Heart left ventricle (tissue), 16 donors: ENCODE measurements around the gene TOMM5. TPM values are rescaled to one million over a fixed set of nuclear protein-coding genes. Genes with fewer than 3 reads are reported as not detected.

Experiments
- ATAC-seq, 4 donors: fragments of 200-7000 bp; cut with Tn5 transposase; one replicate each; pipeline ENCODE4 v1.9.1; 2020 to 2022; ENCODE audit warnings: moderate library complexity in 4 of 4, mild to moderate bottlenecking in 3 of 4, moderate number of reproducible peaks in 1 of 4
- DNase-seq, 5 donors: peaks; one replicate each; pipeline ENCODE4 v3.0.0-alpha.2; 2020
- H3K27ac ChIP-seq, 12 donors: fragments of 200-600 bp; sonication (generic) in 4 of 12; one replicate each; pipeline versions ENCODE4 v1.5.0 to v1.8.0; 2016 to 2022; ENCODE audit warnings: mild to moderate bottlenecking in 2 of 12
- H3K27me3 ChIP-seq, 9 donors: fragments of 200-600 bp; sonication (generic) in 2 of 9; one replicate each; pipeline versions ENCODE4 v1.5.1 to v1.8.0; 2016 to 2022; ENCODE audit warnings: mild to moderate bottlenecking in 3 of 9
- H3K36me3 ChIP-seq, 9 donors: fragments of 200-600 bp; sonication (generic) in 2 of 9; one replicate each; pipeline versions ENCODE4 v1.5.0 to v1.8.0; 2018 to 2022; ENCODE audit warnings: mild to moderate bottlenecking in 2 of 9
- H3K4me1 ChIP-seq, 12 donors: fragments of 200-600 bp; sonication (generic) in 4 of 12; one replicate each; pipeline versions ENCODE4 v1.5.0 to v1.8.0; 2016 to 2022; ENCODE audit warnings: mild to moderate bottlenecking in 3 of 12
- H3K4me3 ChIP-seq, 12 donors: fragments of 200-600 bp; sonication (generic) in 4 of 12; one replicate each; pipeline versions ENCODE4 v1.5.0 to v1.8.0; 2017 to 2022; ENCODE audit warnings: mild to moderate bottlenecking in 9 of 12, moderate library complexity in 4 of 12
- H3K9me3 ChIP-seq, 12 donors: fragments of 200-600 bp; sonication (generic) in 4 of 12; one replicate each; pipeline versions ENCODE4 v1.5.0 to v1.8.0; 2016 to 2022; ENCODE audit warnings: mild to moderate bottlenecking in 1 of 12
- CTCF ChIP-seq, 12 donors: fragments of 200-600 bp; sonication (generic) in 4 of 12; IDR thresholded peaks; one replicate each; pipeline versions ENCODE4 v1.5.0 to v1.8.0; 2018 to 2022; ENCODE audit warnings: antibody characterized with exemption in 12 of 12, mild to moderate bottlenecking in 5 of 12
- POLR2A ChIP-seq, 2 donors: fragments of 450-650 bp; IDR thresholded peaks; one replicate each; pipeline ENCODE4 v1.6.1; 2017; ENCODE audit warnings: antibody characterized with exemption in 2 of 2, mild to moderate bottlenecking in 2 of 2, moderate library complexity in 2 of 2
- WGBS, 4 donors: extraction: QIAGEN DNeasy Blood & Tissue Kit in 2 of 4; methylation state at CpG; one replicate each; pipeline versions ENCODE4 v1.1.5 to v1.1.7; 2013 to 2018; 5-methylcytosine and 5-hydroxymethylcytosine counted together
- intact Hi-C, 10 donors: fragments of 100-400 bp; cut with DNase I; formaldehyde crosslinking; loops; one replicate each; pipeline versions ENCODE4 v1.11.1 to v1.14.2; 2022
- polyA plus RNA-seq, 2 donors: library from polyadenylated mRNA; stranded (reverse); fragments of 200-250 nt; gene quantifications; one replicate each; pipeline ENCODE4 v1.2.3, GENCODE V29; 2013
- total RNA-seq, 9 donors: library from RNA; depleted of rRNA in 2 of 9; stranded (reverse); fragments of >200 nt in 2 of 9; fragmentation: NEBNext Ultra II Directional in 3 of 9; extraction: Animal tissue kit (Norgen Biotek cat#: 25700) in 3 of 9; gene quantifications; one replicate each; pipeline versions ENCODE4 v1.1.0 to v1.2.4, GENCODE V29; 2016 to 2023
- donor health status: ischemic (EF 13 %, LVEDD 7.1; RV severe dilation, severe dysfunction).
- donor health status: healthy with polysubstance abuse.
- donor health status: DM: no; HTN: yes; CAD: no.
- donor health status: DM: no; HTN: no; CAD: no.
- donor health status: ischemic (EF 25% LVEDD 6.9; RV normal size, moderate dysfunction).
- donor health status: ischemic (EF 25% LVEDD 5.7; RV mildly dilated, moderate dysfunction).
- donor health status: healthy.
- donor health status: DM: yes; HTN: yes; CAD: no.
- donor health status: ischemic (EF 35%, LVEDD 5.7; RV mildly dilated, moderate dysfunction).
- donor health status: nonischemic (EF 11% LVEDD 7.7; RV severe dilation, severe dysfunction).
- donor health status: DM: yes; HTN: yes; CAD: no.
- donor health status: PGD.
- donor health status: ischemic (EF 29% LVEDD 5.4; RV normal size, mild dysfunction).
- donor health status: nonischemic (EF 23%, LVEDD 6.1; RV moderate dilation, normal function).

TOMM5 gene
- total and polyA plus RNA-seq, 11 donors = 39.7 to 139 (median 50.4) TPM

DNA sequence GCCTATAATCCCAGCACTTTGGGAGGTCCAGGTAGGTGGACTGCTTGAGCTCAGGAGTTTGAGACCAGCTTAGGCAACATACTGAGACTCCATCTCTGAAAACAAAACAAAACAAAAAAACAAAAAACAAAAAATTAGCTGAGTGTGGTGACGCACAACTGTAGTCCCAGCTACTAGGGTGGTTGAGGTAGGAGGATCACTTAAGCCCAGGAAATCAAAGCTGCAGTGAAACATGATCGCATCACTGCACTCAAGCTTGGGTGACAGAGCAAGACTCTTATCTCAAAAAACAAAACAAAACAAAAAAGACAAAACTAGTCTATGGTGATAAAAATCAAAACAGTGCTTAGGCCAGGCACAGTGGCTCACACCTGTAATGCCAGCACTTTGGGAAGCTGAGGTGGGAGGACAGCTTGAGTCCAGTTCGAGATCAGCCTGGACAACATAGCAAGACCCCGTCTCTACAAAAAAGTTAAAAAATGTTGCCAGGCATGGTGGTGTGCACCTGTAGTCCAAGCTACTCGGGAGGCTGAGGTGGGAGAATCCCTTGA is 45.0 kb downstream of the TOMM5 start:
- Histone ChIP-seq H3K27ac (no peak overlapping the region), H3K4me3 (no peak overlapping the region), H3K27me3 (no peaks in the 10 kb centered on the region), H3K36me3 (no peaks in the 10 kb centered on the region), H3K9me3 (no peaks in the 10 kb centered on the region), H3K4me1 (no peaks in the 10 kb centered on the region)
- WGBS, 4 donors = 95 to 98% (median 95%) methylated on average over 5 of the region's 5 CpGs
- DNase-seq (no peak), ATAC-seq (no peak)
- intact Hi-C loops = no loop called here
- TF ChIP-seq CTCF (IDR thresholded peaks at IDR 0.05) (no peak), POLR2A (IDR thresholded peaks at IDR 0.05) (no peak)

- 79 to 100% (median 96%) methylated on average over 1 of the region's 1 CpG for WGBS, 4 donors
- ATAC-seq = no peak
- intact Hi-C loops = no loop called here
Observed at GRCh38 chr9:37543468-37543867, 48.9 kb downstream of the TOMM5 start.

GRCh38 chr9:37542895-37543294 is 49.5 kb downstream of the TOMM5 start:
- Histone ChIP-seq H3K9me3 (no peaks in the 10 kb centered on the region), H3K27me3 (no peaks in the 10 kb centered on the region), H3K36me3 (peaks cover 0 to 32% (median 10%) of the 10 kb centered on the region in 9 donors), H3K4me1 (peaks cover 0 to 9% (median 0%) of the 10 kb centered on the region in 12 donors), H3K4me3 (no peak overlapping the region), H3K27ac (no peak overlapping the region)
- TF ChIP-seq CTCF (IDR thresholded peaks at IDR 0.05) (no peak), POLR2A (IDR thresholded peaks at IDR 0.05) (no peak)
- WGBS, 4 donors = 74 to 79% (median 78%) methylated on average over 1 of the region's 1 CpG
- intact Hi-C loops = no loop called here
- DNase-seq (no peak), ATAC-seq (no peak)

More at GRCh38 chr9:37543468-37543867, 48.9 kb downstream of the TOMM5 start:
- DNase-seq = no peak
- Histone ChIP-seq H3K27ac (no peak overlapping the region), H3K36me3 (peaks cover 0 to 27% (median 5%) of the 10 kb centered on the region in 9 donors), H3K4me3 (no peak overlapping the region), H3K27me3 (no peaks in the 10 kb centered on the region), H3K4me1 (peaks cover 0 to 9% (median 0%) of the 10 kb centered on the region in 12 donors), H3K9me3 (no peaks in the 10 kb centered on the region)
- TF ChIP-seq POLR2A (IDR thresholded peaks at IDR 0.05) (no peak), CTCF (IDR thresholded peaks at IDR 0.05) (no peak)

- no peaks in the 10 kb centered on the region for H3K9me3 ChIP-seq
- ATAC-seq (no peak), DNase-seq (no peak)
- peaks cover 0 to 36% (median 14%) of the 10 kb centered on the region in 9 donors for H3K36me3 ChIP-seq
- intact Hi-C loops = no loop called here
- H3K4me1 ChIP-seq = peaks cover 0 to 9% (median 0%) of the 10 kb centered on the region in 12 donors
- H3K27ac ChIP-seq = no peak overlapping the region
- H3K27me3 ChIP-seq = no peaks in the 10 kb centered on the region
- H3K4me3 ChIP-seq = no peak overlapping the region
- TF ChIP-seq CTCF (IDR thresholded peaks at IDR 0.05) = no peak
- TF ChIP-seq POLR2A (IDR thresholded peaks at IDR 0.05) = no peak
- 98 to 99% (median 98%) methylated on average over 6 of the region's 6 CpGs for WGBS, 4 donors
Observed at GRCh38 chr9:37542488-37542887, 49.9 kb downstream of the TOMM5 start.
